ENCODE results near the gene GNG7.

Gene GNG7

GRCh38 chr19:2639999-2640398 is 62.5 kb downstream of the GNG7 start:
- no peak for DNase-seq

GRCh38 chr19:2638417-2638940 is 64.0 kb downstream of the GNG7 start:
- no peak for DNase-seq

GRCh38 chr19:2636897-2637683 is 65.4 kb downstream of the GNG7 start:
- DNase-seq = peak; percentile 71 to 72

- DNase-seq = no peak
Measured at GRCh38 chr19:2636141-2636896, 66.2 kb downstream of the GNG7 start.

- DNase-seq = no peak
Measured at GRCh38 chr19:2634960-2635359, 67.5 kb downstream of the GNG7 start.

- DNase-seq = no peak
Measured at GRCh38 chr19:2634228-2634951, 68.1 kb downstream of the GNG7 start.

GRCh38 chr19:2633693-2634075 is 68.8 kb downstream of the GNG7 start:
- DNase-seq = no peak

GRCh38 chr19:2631213-2631821 is 71.2 kb downstream of the GNG7 start:
- no peak for DNase-seq

- DNase-seq = no peak
Measured at GRCh38 chr19:2630352-2631001, 72.0 kb downstream of the GNG7 start.

- DNase-seq = no peak
Measured at GRCh38 chr19:2629491-2630351, 72.8 kb downstream of the GNG7 start.

GRCh38 chr19:2628597-2628996 is 73.9 kb downstream of the GNG7 start:
- no peak for DNase-seq

GRCh38 chr19:2627855-2628254 is 74.6 kb downstream of the GNG7 start:
- no peak for DNase-seq

GRCh38 chr19:2627319-2627829 is 75.1 kb downstream of the GNG7 start:
- DNase-seq = peak; percentile 36 to 43

- no peak for DNase-seq
Measured at GRCh38 chr19:2625434-2625833, 77.1 kb downstream of the GNG7 start.

- no peak for DNase-seq
Measured at GRCh38 chr19:2624537-2625091, 77.9 kb downstream of the GNG7 start.

GRCh38 chr19:2623798-2624197 is 78.7 kb downstream of the GNG7 start:
- no peak for DNase-seq

- DNase-seq = peak; percentile 36 to 53
Measured at GRCh38 chr19:2622371-2622961, 80.0 kb downstream of the GNG7 start.

- DNase-seq = no peak
Measured at GRCh38 chr19:2619076-2619475, 83.4 kb downstream of the GNG7 start.

- peak; percentile 86 to 89 for DNase-seq
Measured at GRCh38 chr19:2618611-2619010, 83.9 kb downstream of the GNG7 start.

- no peak for DNase-seq
Measured at GRCh38 chr19:2617393-2618165, 84.9 kb downstream of the GNG7 start.
